Thyroid gland (tissue), 4 donors: ENCODE measurements around the gene SLC12A5. TPM values are rescaled to one million over a fixed set of nuclear protein-coding genes. Genes with fewer than 3 reads are reported as not detected.

ENCODE experiments used
- DNase-seq, 2 donors: peaks; one replicate each; pipeline ENCODE4 v3.0.0-alpha.2; 2019
- H3K27ac ChIP-seq, 3 donors: fragments of 200-600 bp; sonication (generic); 1 replicate in 2 of 3; 2 replicates in 1 of 3; pipeline ENCODE4 v1.5.1; 2016 to 2019; ENCODE audit warnings: mild to moderate bottlenecking in 1 of 3, moderate library complexity in 1 of 3
- H3K27me3 ChIP-seq: fragments of 200-600 bp; sonication (generic); one replicate; pipeline ENCODE4 v1.5.1; 2019
- H3K36me3 ChIP-seq, 2 donors: fragments of 200-600 bp; sonication (generic); one replicate each; pipeline ENCODE4 v1.5.1; 2016 to 2019
- H3K4me1 ChIP-seq, 2 donors: fragments of 200-600 bp; sonication (generic); one replicate each; pipeline ENCODE4 v1.5.1; 2017 to 2019
- H3K4me3 ChIP-seq, 3 donors: fragments of 200-600 bp; sonication (generic); replicated peaks in 1 of 3; 1 replicate in 2 of 3; 2 replicates in 1 of 3; pipeline ENCODE4 v1.5.1; 2016; ENCODE audit warnings: mild to moderate bottlenecking in 1 of 3
- H3K9me3 ChIP-seq: fragments of 200-600 bp; sonication (generic); one replicate; pipeline ENCODE4 v1.5.1; 2017
- CTCF ChIP-seq, 6 experiments: fragments of 200-600 bp in 3 of 6; fragments of 450-650 bp in 3 of 6; sonication (generic) in 3 of 6; IDR thresholded peaks; one replicate each; pipeline ENCODE4 v1.5.1; 2016 to 2019; ENCODE audit warnings: antibody characterized with exemption in 6 of 6, mild to moderate bottlenecking in 2 of 6, inconsistent platforms in 1 of 6, moderate library complexity in 1 of 6
- POLR2A ChIP-seq, 2 donors: fragments of 450-650 bp; IDR thresholded peaks; one replicate each; pipeline ENCODE4 v1.6.1; 2017; ENCODE audit warnings: antibody characterized with exemption in 2 of 2, mild to moderate bottlenecking in 2 of 2, moderate library complexity in 1 of 2
- WGBS, 2 donors: methylation state at CpG; one replicate each; pipeline ENCODE4 v1.1.5; 2017; 5-methylcytosine and 5-hydroxymethylcytosine counted together
- intact Hi-C: fragments of 100-400 bp; cut with DNase I; formaldehyde crosslinking; loops from one replicate; pipeline ENCODE4 v1.15.1; 2023
- total RNA-seq, 4 donors: library from RNA; depleted of rRNA; stranded (reverse); fragments of >200 nt; gene quantifications; one replicate each; pipeline ENCODE4 v1.2.3, GENCODE V29; 2016

Gene SLC12A5
- total RNA-seq, 4 donors from 2014 or later: 1.6 TPM; not detected in 3

- DNase-seq: no peak
- Histone ChIP-seq H3K4me3 (no peak overlapping the region), H3K9me3 (no peaks in the 10 kb centered on the region), H3K27me3 (no peaks in the 10 kb centered on the region), H3K36me3 (peaks cover 34 to 36% of the 10 kb centered on the region in 2 donors), H3K4me1 (peaks cover 0 to 6% of the 10 kb centered on the region in 2 donors), H3K27ac (no peak overlapping the region)
- WGBS, 2 donors: 69 to 73% methylated on average over 3 of the region's 3 CpGs
- intact Hi-C loops: no loop called here
- TF ChIP-seq CTCF (IDR thresholded peaks at IDR 0.05) (no peak), POLR2A (IDR thresholded peaks at IDR 0.05) (no peak)
Measured at GRCh38 chr20:46074006-46074405, 45.0 kb downstream of the SLC12A5 start.

GRCh38 chr20:46076806-46077205 is 47.8 kb downstream of the SLC12A5 start:
- no peak overlapping the region for H3K4me3 ChIP-seq

GRCh38 chr20:46077642-46078305 is 48.8 kb downstream of the SLC12A5 start:
- intact Hi-C loops: no loop called here
- WGBS, 2 donors: 95 to 96% methylated on average over 8 of the region's 8 CpGs
- Histone ChIP-seq H3K27me3 (no peaks in the 10 kb centered on the region), H3K27ac (no peak overlapping the region), H3K9me3 (no peaks in the 10 kb centered on the region), H3K4me3 (no peak overlapping the region), H3K36me3 (peaks cover 25 to 27% of the 10 kb centered on the region in 2 donors), H3K4me1 (peaks cover 0 to 15% of the 10 kb centered on the region in 2 donors)
- TF ChIP-seq POLR2A (IDR thresholded peaks at IDR 0.05) (no peak), CTCF (IDR thresholded peaks at IDR 0.05) (no peak)
- DNase-seq: no peak

More at GRCh38 chr20:46076806-46077205, 47.8 kb downstream of the SLC12A5 start:
- WGBS, 2 donors: 39 to 78% methylated on average over 7 of the region's 7 CpGs
- TF ChIP-seq POLR2A (IDR thresholded peaks at IDR 0.05): no peak
- TF ChIP-seq CTCF (IDR thresholded peaks at IDR 0.05): no peak
- Histone ChIP-seq H3K9me3 (no peaks in the 10 kb centered on the region), H3K36me3 (peaks cover 25 to 27% of the 10 kb centered on the region in 2 donors), H3K4me1 (peaks cover 0 to 6% of the 10 kb centered on the region in 2 donors), H3K27ac (no peak overlapping the region), H3K27me3 (no peaks in the 10 kb centered on the region)
- DNase-seq: peak; percentile 50 to 56
- intact Hi-C loops: no loop called here

- Histone ChIP-seq H3K27ac (no peak overlapping the region), H3K4me1 (peaks cover 7 to 27% of the 10 kb centered on the region in 2 donors), H3K4me3 (no peak overlapping the region), H3K36me3 (peaks cover 25 to 27% of the 10 kb centered on the region in 2 donors), H3K9me3 (no peaks in the 10 kb centered on the region), H3K27me3 (no peaks in the 10 kb centered on the region)
- no peak for DNase-seq
- intact Hi-C loops: no loop called here
- TF ChIP-seq POLR2A (IDR thresholded peaks at IDR 0.05) (no peak), CTCF (IDR thresholded peaks at IDR 0.05) (no peak)
- WGBS, 2 donors: 67 to 76% methylated on average over 7 of the region's 7 CpGs
Measured at GRCh38 chr20:46078954-46079353, 49.9 kb downstream of the SLC12A5 start.

- H3K9me3 ChIP-seq: no peaks in the 10 kb centered on the region
- intact Hi-C loops: no loop called here
- no peak for DNase-seq
- no peak for TF ChIP-seq CTCF (IDR thresholded peaks at IDR 0.05)
- TF ChIP-seq POLR2A (IDR thresholded peaks at IDR 0.05): no peak
- H3K36me3 ChIP-seq: peaks cover 16% of the 10 kb centered on the region in 2 donors
- 96 to 97% methylated on average over 1 of the region's 1 CpG for WGBS, 2 donors
- no peak overlapping the region for H3K27ac ChIP-seq
- H3K4me3 ChIP-seq: no peak overlapping the region
- H3K4me1 ChIP-seq: peaks cover 26 to 48% of the 10 kb centered on the region in 2 donors
- no peaks in the 10 kb centered on the region for H3K27me3 ChIP-seq
Measured at GRCh38 chr20:46081074-46081473, 52.1 kb downstream of the SLC12A5 start.
